ENCODE data around the gene LCN10.

LCN10 gene

DNA sequence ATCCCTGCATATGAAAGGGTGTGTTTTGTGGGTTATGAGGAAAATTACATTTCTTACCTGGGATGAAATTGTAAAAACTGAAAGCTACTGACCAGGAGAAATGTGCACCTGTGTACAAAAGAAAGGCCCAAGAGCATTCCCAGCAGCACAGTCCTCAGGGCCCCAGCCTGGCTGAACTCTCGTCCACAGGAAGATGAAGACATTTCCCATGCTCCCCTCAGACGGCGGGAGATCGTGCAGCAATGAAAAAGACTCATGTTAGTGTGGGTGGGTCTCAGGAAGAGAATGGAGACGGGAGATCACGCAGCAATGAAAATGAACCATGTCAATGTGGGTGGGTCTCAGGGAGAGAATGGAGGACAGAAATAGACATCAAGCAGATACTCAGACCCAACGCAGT is 34.2 kb upstream of the LCN10 start:
- no peak overlapping the region for H3K4me3 ChIP-seq (replicated peaks in 1 of 2; ENCODE audit: low read depth in 2 of 2, low read length in 2 of 2)
- no peak for DNase-seq (ENCODE audit: low read depth in 2 of 2)
- TF ChIP-seq, protein P1, sequence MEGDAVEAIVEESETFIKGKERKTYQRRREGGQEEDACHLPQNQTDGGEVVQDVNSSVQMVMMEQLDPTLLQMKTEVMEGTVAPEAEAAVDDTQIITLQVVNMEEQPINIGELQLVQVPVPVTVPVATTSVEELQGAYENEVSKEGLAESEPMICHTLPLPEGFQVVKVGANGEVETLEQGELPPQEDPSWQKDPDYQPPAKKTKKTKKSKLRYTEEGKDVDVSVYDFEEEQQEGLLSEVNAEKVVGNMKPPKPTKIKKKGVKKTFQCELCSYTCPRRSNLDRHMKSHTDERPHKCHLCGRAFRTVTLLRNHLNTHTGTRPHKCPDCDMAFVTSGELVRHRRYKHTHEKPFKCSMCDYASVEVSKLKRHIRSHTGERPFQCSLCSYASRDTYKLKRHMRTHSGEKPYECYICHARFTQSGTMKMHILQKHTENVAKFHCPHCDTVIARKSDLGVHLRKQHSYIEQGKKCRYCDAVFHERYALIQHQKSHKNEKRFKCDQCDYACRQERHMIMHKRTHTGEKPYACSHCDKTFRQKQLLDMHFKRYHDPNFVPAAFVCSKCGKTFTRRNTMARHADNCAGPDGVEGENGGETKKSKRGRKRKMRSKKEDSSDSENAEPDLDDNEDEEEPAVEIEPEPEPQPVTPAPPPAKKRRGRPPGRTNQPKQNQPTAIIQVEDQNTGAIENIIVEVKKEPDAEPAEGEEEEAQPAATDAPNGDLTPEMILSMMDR (IDR thresholded peaks at IDR 0.05; ENCODE audit: low read depth, low read length), result no peak

DNA sequence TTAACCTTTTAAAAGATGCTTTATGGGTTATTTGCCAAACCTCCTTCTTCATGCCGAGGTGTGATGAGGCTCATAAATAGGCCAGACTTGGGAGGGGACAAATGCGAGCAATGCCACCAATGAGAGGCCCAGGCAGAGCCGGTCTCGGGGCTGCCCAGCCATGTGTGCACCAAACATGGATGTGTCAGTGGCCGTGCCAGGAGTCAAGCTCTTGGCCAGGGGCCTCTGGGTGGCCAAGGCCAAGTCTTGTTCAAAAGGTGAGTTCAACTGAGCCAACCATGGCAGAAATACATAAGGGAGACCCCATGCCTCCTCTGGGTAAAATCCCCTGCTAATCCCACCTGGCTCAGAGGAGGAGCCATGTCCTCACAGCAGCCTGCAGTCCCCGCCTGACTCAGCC is 32.5 kb upstream of the LCN10 start:
- no peak for DNase-seq (ENCODE audit: low read depth in 2 of 2)
- H3K4me3 ChIP-seq (replicated peaks in 1 of 2; ENCODE audit: low read depth in 2 of 2, low read length in 2 of 2), result no peak overlapping the region
- TF ChIP-seq, protein P1 (IDR thresholded peaks at IDR 0.05; ENCODE audit: low read depth, low read length), result no peak

DNA sequence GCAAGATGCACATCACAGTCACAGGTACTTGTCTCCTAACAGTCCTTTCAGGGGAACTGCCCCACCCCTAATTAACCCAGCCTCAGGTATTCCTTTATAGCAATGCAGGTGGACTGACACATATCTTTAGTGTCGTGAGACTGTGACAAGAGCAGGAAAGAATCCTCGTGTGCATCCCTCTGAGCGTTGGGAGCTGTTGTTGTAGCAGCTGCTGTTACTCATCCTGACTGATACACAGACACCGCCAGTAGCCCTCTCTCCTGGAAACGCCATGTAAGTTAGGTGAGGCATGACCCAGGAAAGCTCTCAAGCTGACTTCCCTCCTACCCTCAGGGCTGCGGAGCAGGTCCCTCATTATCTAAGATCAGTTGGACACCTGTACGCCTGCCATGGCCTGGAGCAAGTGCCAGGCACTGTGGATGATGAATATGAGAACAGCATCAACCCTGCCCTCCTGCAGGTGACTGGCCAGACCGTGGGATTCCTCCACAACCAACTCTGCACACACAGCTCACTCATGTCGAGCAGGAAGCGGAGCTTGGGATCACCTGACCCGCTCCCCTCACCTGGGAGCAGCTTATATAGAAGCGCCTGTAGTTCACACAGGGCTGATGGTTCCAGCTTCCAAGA is 31.8 kb upstream of the LCN10 start:
- TF ChIP-seq, protein P1 (IDR thresholded peaks at IDR 0.05; ENCODE audit: low read depth, low read length), result no peak
- DNase-seq (ENCODE audit: low read depth in 2 of 2), result no peak
- H3K4me3 ChIP-seq (replicated peaks in 1 of 2; ENCODE audit: low read depth in 2 of 2, low read length in 2 of 2), result no peak overlapping the region

DNA sequence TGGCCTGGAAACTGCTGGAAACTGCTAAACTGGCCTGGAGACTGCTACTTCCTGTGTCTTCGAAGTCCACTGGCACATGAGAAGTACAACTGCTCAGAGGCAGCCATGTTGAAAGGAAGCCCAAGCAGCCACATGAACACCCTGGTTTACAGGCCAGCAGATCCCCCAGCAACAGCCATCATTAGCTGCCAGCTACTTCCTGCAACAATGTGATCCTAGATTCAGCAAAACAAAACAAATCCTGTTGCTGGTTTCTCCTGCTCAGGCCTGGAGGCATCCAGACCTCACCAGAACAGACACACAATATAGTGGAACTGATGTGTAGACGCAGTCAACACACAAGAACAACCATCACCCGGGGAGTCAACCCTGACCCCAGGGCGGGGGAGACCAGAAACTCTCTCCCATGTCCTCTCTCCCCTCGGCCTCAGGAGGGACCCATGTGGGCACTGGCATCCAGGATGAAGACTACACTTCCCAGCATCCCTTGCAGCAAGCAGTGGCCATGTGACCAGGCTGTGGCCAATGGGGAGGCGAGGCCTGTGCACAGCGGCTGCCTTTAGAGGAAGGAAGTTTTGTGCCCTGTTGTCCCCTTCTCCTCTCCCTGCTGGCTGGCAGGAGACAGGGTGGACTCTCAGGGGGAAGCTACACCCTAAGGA is 30.8 kb upstream of the LCN10 start:
- no peak overlapping the region for H3K4me3 ChIP-seq (replicated peaks in 1 of 2; ENCODE audit: low read depth in 2 of 2, low read length in 2 of 2)
- TF ChIP-seq, protein P1 (IDR thresholded peaks at IDR 0.05; ENCODE audit: low read depth, low read length), result no peak
- peak; percentile 20 to 39 for DNase-seq (ENCODE audit: low read depth in 2 of 2)

DNA sequence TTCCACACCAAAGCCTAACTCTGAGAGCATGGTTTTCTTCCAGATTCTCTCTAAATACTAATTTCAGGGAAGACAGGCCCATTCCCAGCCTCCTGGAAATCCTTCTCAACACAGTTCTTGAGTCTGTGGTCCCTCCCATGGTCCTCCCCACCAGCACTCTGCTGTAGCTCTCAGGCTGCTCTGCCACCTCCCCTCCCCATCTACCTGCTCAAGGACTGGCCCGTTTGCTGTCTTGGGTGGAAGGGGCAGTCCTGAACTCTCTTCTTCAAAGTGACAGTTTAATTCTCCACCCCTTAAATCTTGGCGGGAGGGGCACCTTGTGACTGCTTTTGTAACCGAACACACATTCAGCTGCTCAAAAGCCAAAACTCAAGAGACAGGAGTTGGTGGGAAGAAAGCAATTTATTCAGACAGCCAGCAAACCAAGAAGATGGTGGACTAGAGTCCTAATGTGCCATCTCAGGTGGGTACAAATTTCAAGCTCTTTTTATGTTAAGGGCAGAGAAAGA is 29.2 kb upstream of the LCN10 start:
- DNase-seq (ENCODE audit: low read depth in 2 of 2), result no peak
- H3K4me3 ChIP-seq (replicated peaks in 1 of 2; ENCODE audit: low read depth in 2 of 2, low read length in 2 of 2), result no peak overlapping the region
- TF ChIP-seq, protein P1 (IDR thresholded peaks at IDR 0.05; ENCODE audit: low read depth, low read length), result no peak

DNA sequence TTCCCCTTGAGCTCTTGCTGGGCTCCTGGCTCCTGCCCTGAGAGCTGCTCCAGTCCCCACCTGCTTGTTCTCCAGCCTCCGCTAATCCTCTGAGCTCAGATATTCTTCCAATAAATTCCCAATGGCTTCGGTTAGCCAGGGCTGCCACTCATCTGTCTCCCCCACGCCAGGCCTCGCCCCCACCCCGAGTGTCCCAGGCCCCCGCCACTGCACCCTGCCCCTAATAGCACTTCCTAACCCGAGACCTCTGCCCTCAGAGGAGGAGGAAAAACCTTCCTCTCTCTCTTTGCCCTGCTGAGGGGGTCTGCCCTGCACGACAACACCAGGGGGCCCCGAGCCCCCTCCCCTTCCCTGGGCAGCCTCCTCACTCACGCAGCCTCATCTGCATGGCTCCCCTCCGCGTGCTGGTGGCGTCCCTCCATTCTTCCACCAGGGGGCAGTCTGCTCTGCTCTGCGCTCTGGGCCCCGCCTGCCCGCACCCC is 27.0 kb upstream of the LCN10 start:
- DNase-seq (ENCODE audit: low read depth in 2 of 2), result peak in 1 of 2 donors; percentile 15
- H3K4me3 ChIP-seq (replicated peaks in 1 of 2; ENCODE audit: low read depth in 2 of 2, low read length in 2 of 2), result no peak overlapping the region
- TF ChIP-seq, protein P1 (IDR thresholded peaks at IDR 0.05; ENCODE audit: low read depth, low read length), result peak; percentile 57

Measured in cardiac fibroblast (primary cell).